Spleen (tissue), 13 donors: ENCODE results near the gene MCM10. TPM values are rescaled to one million over a fixed set of nuclear protein-coding genes. Genes with fewer than 3 reads are reported as not detected.

Experiments used
- DNase-seq: peaks from one replicate; pipeline ENCODE4 v3.0.0-alpha.2; 2020
- H3K27ac ChIP-seq, 8 donors: fragments of 200-600 bp; sonication (generic) in 7 of 8; 1 replicate in 4 of 8; 2 replicates in 4 of 8; pipeline versions ENCODE4 v1.5.0 to v1.8.0; 2016 to 2021; ENCODE audit warnings: inconsistent platforms in 4 of 8, mild to moderate bottlenecking in 4 of 8, moderate library complexity in 1 of 8
- H3K27me3 ChIP-seq, 7 donors: fragments of 200-600 bp; sonication (generic) in 6 of 7; replicated peaks in 1 of 7; 1 replicate in 4 of 7; 2 replicates in 3 of 7; pipeline versions ENCODE4 v1.5.0 to v1.8.0; 2016 to 2021; ENCODE audit warnings: inconsistent platforms in 3 of 7, mild to moderate bottlenecking in 1 of 7
- H3K36me3 ChIP-seq, 6 donors: fragments of 200-600 bp; sonication (generic) in 5 of 6; 1 replicate in 4 of 6; 2 replicates in 2 of 6; pipeline versions ENCODE4 v1.5.0 to v1.8.0; 2016 to 2021; ENCODE audit warnings: inconsistent platforms in 2 of 6
- H3K4me1 ChIP-seq, 6 donors: fragments of 200-600 bp; sonication (generic) in 5 of 6; 1 replicate in 3 of 6; 2 replicates in 3 of 6; pipeline versions ENCODE4 v1.5.0 to v1.8.0; 2016 to 2021; ENCODE audit warnings: inconsistent platforms in 3 of 6
- H3K4me3 ChIP-seq, 8 donors: fragments of 200-600 bp; sonication (generic) in 7 of 8; 1 replicate in 4 of 8; 2 replicates in 4 of 8; pipeline versions ENCODE4 v1.5.0 to v1.8.0; 2016 to 2021; ENCODE audit warnings: inconsistent platforms in 4 of 8, mild to moderate bottlenecking in 4 of 8, moderate library complexity in 2 of 8
- H3K9me3 ChIP-seq, 8 donors: fragments of 200-600 bp; sonication (generic) in 7 of 8; 1 replicate in 4 of 8; 2 replicates in 4 of 8; pipeline versions ENCODE4 v1.5.0 to v1.8.0; 2016 to 2021; ENCODE audit warnings: inconsistent platforms in 4 of 8
- CTCF ChIP-seq, 11 experiments: fragments of 200-600 bp in 7 of 11; fragments of 450-650 bp in 4 of 11; sonication (generic) in 4 of 11; IDR thresholded peaks in 8 of 11; conservative IDR thresholded peaks in 3 of 11; 1 replicate in 7 of 11; 2 replicates in 4 of 11; pipeline versions ENCODE4 v1.4.0 to v1.8.0; 2016 to 2021; ENCODE audit warnings: antibody characterized with exemption in 11 of 11, inconsistent platforms in 4 of 11, mild to moderate bottlenecking in 1 of 11
- POLR2A ChIP-seq, 3 donors: fragments of 450-650 bp; IDR thresholded peaks; one replicate each; pipeline ENCODE4 v1.5.1; 2017; ENCODE audit warnings: antibody characterized with exemption in 3 of 3, mild to moderate bottlenecking in 1 of 3
- POLR2AphosphoS5 ChIP-seq, 3 donors: sonication (generic); formaldehyde crosslinking; IDR thresholded peaks; one replicate each; pipeline ENCODE4 v1.5.1; 2017; ENCODE audit warnings: antibody characterized with exemption in 3 of 3
- WGBS, 5 donors: extraction: QIAGEN DNeasy Blood & Tissue Kit in 3 of 5; methylation state at CpG; one replicate each; pipeline versions ENCODE4 v1.1.5 to v1.1.7; 2013 to 2018; 5-methylcytosine and 5-hydroxymethylcytosine counted together
- intact Hi-C: fragments of 100-400 bp; cut with DNase I; formaldehyde crosslinking; loops from one replicate; pipeline ENCODE4 v1.15.0; 2023; ENCODE audit warnings: low total_unique reads
- long read RNA-seq, 2 donors: transcript quantifications; one replicate each; lab custom pipeline, GENCODE V29; 2026
- polyA plus RNA-seq, 3 donors: library from polyadenylated mRNA; stranded (reverse); fragments of 200-250 nt; gene quantifications; one replicate each; pipeline ENCODE4 v1.2.1, GENCODE V29; 2013
- total RNA-seq, 7 donors: library from RNA; depleted of rRNA in 3 of 7; stranded (reverse); fragments of >200 nt in 3 of 7; fragmentation: NEBNext Ultra II Directional in 4 of 7; extraction: Animal tissue kit (Norgen Biotek cat#: 25700) in 4 of 7; gene quantifications; one replicate each; pipeline versions ENCODE4 v1.1.0 to v1.2.1, GENCODE V29; 2016 to 2021
- donor health status: healthy with polysubstance abuse.
- donor health status: DM: no; HTN: no; CAD: no; lungs with moderate emphysema.
- donor health status: DM: no; HTN: no; CAD: no.
- donor health status: Bipolar disorder and iron deficiency.
- donor health status: healthy.
- donor health status: DM: no; HTN: no; CAD: no.
- donor health status: DM: yes; HTN: yes; CAD: no.

Gene MCM10
- total RNA-seq (1 to 10 TPM in 6 of 7 donors, under 1 TPM in 1; 0.98 to 5.3 (median 2.8) TPM), polyA plus RNA-seq (under 1 TPM; 0.24 to 0.99 (median 0.80) TPM)
- long read RNA-seq, donor 1, full-length matches to known transcripts, result 1 of 1 reads
- long read RNA-seq, donor 1, partial matches to known transcripts, result 0 of 1 reads
- long read RNA-seq, donor 1, other reads (novel, unspliced or antisense), result 0 of 1 reads
- long read RNA-seq, donor 2, partial matches to known transcripts, result 0 of 1 reads
- long read RNA-seq, donor 2, other reads (novel, unspliced or antisense), result 0 of 1 reads

DNA sequence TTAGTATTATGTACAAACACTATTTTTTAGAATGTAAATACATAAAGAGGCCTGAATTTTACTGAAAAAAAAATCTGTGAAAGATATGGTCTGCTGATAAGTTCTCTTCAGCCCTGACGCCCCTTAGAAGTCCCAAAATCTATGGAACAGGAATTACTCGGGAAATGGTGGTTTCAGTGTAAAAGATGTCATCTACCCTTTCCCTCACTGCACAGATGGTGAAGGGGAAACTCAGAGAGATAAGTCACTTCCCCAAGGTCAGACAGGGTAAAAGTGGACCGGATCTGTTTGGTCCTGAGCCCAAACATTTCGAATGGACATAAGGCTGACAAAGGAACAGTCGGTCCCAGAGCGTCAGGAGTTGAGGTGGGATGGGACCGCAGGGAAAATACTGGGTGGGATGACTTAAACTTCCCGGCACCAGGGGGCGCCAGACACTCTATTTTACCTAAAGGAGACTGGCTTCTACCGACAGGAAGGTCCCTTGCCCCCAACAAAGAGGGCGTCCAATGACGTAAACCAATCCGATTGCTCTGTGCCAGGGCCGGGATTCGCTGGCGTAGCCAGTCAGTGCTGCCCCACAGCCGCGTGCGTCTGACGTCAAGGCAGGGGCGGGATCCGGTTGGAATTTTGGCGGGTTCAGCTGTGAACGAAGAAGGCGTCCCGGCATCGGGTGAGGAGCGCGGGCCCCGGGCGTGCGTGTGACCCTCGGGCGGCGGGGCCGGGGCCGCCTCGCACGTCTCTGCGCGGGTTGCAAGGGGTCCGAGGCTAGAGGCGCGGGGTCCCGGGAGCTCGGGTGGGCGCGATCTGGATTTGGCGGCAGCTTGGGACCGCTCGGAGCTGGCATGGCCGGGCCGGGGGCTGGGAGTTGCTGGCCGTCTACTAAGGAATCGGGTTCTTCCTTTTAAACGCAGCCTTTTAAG lies at the start of gene MCM10:
TSS of gene MCM10 (plus strand) at position 625 of the 923 bp plus-strand sequence. CDS start 2,645 bp downstream, outside the sequence.
- Histone ChIP-seq H3K9me3 (no peaks in the 10 kb centered on the region), H3K4me3 (peak within 1 kb of the TSS; percentile 46 to 83 (median 56)), H3K4me1 (peaks cover 0 to 23% (median 18%) of the 10 kb centered on the region in 6 donors), H3K36me3 (no peaks in the 10 kb centered on the region), H3K27ac (peak within 1 kb of the TSS in 4 of 8 donors; percentile 0 to 48 (median 27)), H3K27me3 (no peaks in the 10 kb centered on the region)
- intact Hi-C loops, result loop anchor here (10.0 kb wide), 1 partner anchor 134 kb away; no protein-coding TSS in a partner anchor
- TF ChIP-seq POLR2A (IDR thresholded peaks at IDR 0.05) (no peak), CTCF (IDR thresholded peaks at IDR 0.05 in 8 of 11, conservative IDR thresholded peaks at IDR 0.05 in 3 of 11) (peak; percentile 65 to 95 (median 87)), POLR2AphosphoS5 (IDR thresholded peaks at IDR 0.05) (peak; percentile 73 to 83 (median 82))
- DNase-seq, result peak; percentile 98
- 0 to 1% (median 1%) methylated on average over 51 to 56 of the region's 56 CpGs for WGBS, 5 donors

GRCh38 chr10:13113544-13113943 lies 47.8 kb upstream of the MCM10 start:
- Histone ChIP-seq H3K27ac (peak overlapping the region in 4 of 8 donors; percentile 12 to 48 (median 28)), H3K4me3 (no peak overlapping the region), H3K9me3 (no peaks in the 10 kb centered on the region), H3K4me1 (peaks cover 0 to 48% (median 33%) of the 10 kb centered on the region in 6 donors), H3K27me3 (no peaks in the 10 kb centered on the region), H3K36me3 (peaks cover 0 to 89% (median 51%) of the 10 kb centered on the region in 6 donors)
- no peak for DNase-seq
- intact Hi-C loops, result no loop called here
- 73 to 85% (median 80%) methylated on average over 6 of the region's 6 CpGs for WGBS, 5 donors
- TF ChIP-seq POLR2A (IDR thresholded peaks at IDR 0.05) (no peak), CTCF (IDR thresholded peaks at IDR 0.05 in 8 of 11, conservative IDR thresholded peaks at IDR 0.05 in 3 of 11) (no peak), POLR2AphosphoS5 (IDR thresholded peaks at IDR 0.05) (no peak)

- intact Hi-C loops, result no loop called here
- Histone ChIP-seq H3K4me3 (peak overlapping the region in 2 of 8 donors; percentile 0 to 35), H3K36me3 (peaks cover 0 to 89% (median 41%) of the 10 kb centered on the region in 6 donors), H3K4me1 (peaks cover 0 to 39% (median 32%) of the 10 kb centered on the region in 6 donors), H3K27me3 (no peaks in the 10 kb centered on the region), H3K9me3 (no peaks in the 10 kb centered on the region), H3K27ac (peak overlapping the region; percentile 35 to 82 (median 72))
- TF ChIP-seq POLR2A (IDR thresholded peaks at IDR 0.05), result no peak
- TF ChIP-seq POLR2AphosphoS5 (IDR thresholded peaks at IDR 0.05), result peak in 2 of 3 donors; percentile 6 to 35
- 56 to 73% (median 64%) methylated on average over 12 of the region's 12 CpGs for WGBS, 5 donors
- DNase-seq, result no peak
These were observed 45.2 kb upstream of the MCM10 start for GRCh38 chr10:13115832-13116803.
